ENCODE measurements around the gene INPP5A.

INPP5A gene

DNA sequence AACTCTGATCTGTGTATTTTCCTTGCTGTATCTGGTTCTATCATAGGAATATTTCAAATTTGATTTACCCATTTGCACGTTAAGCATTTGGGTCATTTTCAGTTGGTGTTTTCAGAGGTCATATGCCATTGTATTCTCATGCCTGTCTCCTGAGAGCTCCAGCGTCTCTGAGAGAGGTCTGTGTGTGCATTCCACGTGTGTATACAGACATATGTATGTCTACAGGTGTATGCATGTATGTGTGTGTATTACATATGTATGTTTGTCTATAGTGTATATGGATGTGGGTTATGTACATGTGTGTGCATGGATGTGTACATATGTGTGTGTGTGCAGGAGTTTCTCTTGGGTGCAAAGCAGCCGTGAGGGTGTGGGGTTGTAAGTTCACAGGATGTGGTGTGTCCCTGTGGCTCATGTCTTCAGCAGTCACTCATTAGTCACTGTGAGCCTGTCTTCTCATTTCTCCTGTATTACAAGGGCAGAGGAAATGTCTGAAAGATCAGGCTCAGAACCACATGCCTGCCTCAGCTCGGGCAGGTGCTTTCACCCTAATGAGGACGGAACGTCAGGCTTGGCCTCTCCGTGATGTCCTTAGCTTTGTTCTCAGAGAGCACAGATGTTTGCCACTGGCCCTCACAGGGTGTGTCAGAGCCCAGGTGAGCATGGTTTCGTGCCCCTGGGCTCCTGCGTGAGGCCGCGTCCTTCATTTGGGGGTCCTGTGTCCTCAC lies 146.7 kb downstream of the INPP5A start:
- peak; percentile 60 for DNase-seq

DNA sequence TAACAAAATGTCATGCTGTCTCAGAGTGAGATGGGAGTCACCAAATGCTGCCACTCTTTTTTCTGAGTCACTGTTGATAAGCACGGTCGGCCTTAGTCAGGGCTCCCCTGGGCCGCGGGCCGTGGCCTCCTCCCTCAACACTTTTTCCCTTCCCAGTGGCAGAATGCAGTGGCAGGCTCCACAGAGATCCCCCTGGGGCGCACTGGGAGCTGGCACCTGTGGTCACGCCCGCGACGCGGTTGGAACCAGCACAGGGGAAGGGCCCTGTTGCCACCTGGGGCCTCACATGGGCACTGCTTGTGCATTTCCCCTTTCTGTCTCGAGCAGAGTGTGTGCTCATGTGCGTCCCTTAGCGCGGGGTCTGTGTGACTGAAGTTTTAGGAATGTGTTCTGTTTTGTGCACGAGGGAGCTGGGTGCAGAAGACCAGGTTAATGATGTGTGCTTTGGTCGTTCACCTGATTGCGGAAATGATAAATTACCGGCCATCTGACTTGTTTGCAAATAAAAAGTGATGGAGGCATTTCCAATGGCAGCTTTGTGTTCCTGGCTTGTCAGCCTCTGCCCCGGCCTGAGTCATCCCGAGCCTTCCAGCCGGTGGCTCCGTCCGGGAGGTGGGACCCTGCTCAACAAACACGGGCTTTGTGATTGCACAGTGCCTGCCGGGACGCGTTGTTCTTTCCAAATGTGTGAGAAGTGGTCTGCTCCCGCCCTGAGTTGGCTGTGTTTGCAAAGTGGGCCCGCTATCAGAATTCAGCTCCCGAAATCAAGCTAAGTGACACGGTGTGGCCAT lies 147.7 kb downstream of the INPP5A start:
- peak; percentile 27 for DNase-seq

DNA sequence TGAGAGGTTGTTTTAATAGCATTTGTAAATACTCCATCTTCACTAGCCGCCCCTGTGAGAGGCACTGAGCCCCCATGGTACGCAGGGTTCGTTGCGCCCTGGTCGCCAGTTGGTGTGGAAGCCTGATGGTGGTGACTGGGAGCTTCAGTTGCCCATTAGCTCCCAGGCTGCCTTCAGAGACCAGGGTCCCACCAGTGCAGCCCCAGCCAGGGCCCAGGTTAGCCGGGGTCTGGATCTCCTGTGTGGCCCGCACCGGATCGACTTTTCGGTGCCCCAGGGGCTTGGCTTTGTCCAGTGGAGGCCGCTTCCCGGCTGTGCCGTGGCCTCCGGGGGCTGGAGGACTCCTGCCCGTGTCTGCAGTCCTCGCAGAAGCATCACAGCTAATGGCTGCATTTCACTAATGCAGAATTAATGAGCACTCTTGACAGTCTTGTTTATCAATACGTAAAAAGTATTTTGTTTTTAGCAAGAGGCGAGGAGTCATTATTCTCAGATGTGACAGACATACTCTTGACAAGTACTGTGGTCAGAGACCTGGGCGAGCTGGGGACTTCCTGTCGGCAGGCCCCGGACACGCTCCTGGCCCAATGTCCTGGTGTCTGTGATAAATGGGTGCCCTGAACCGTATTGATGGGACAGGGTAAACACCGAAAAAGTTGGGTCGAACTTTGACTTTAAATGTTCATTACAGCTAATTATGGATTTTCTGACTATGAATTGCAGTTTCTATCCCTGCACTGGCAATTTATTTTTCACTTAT lies 148.5 kb downstream of the INPP5A start:
- no peak for DNase-seq

DNA sequence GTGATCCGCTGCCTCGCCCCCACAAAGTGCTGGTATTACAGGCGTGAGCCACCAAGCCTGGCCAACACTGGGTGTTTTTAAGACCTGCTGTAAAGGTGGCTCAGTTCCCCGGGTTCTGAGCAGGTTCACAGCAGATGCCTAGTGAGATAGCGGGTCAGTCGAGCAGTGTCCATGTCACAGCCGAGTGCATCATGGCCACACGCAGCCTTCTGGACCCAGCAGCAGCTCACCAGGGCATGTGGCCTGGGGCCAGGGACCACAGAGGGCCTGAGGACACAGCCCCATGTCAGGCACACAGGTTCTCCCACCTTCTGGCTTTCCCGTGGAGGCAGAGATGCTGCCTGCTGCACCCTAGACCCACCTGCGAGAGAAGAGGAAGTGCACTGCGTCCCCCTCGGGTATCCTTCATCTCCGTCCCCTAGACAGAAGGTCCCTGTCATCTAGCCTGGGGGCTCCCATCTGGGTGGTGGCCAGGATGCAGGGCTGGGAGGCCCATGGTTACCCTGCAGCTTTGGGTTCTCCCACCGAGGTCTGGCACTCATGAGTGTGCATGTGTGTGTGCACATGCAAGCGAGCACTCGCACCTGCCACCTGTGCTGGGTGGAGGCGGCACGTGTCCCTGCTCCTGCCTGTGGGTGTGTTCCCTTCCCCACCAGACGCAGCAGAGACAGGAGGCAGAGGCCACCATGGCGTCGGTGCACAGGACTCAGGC lies 149.8 kb downstream of the INPP5A start:
- DNase-seq = no peak

DNA sequence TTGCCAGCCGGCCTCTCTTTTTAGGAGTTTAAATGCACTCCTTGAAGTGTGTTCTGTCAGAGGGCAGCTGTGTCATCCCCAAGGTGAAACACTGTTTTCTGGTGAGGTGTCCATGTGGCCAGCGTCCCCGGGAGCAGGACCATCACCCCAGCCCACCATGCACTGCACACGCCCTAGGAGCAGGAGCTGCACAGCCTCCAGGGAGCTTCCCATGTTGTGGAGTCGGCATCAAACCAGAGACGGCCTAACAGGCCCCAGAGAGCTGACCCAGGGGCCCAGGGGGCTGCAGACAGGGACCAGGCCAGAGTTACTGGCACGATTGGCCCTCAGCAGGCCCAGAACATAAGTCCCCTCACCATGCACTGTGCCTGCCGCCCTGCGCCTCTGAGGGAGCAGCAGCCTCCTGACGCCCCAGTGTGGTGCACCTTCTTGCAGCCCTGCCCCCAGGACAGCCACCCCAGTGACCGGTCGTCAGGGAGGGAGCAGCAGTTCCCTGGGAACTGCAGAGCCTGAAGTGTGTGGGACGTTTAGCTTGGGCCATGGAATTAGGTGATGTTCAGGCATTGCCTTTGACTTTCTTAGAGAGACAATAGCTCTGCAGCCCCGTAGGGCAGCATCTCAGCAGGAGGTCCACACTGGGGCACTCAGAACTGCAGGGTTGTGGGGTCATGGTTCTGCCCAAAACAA lies 150.4 kb downstream of the INPP5A start:
- DNase-seq = no peak

DNA sequence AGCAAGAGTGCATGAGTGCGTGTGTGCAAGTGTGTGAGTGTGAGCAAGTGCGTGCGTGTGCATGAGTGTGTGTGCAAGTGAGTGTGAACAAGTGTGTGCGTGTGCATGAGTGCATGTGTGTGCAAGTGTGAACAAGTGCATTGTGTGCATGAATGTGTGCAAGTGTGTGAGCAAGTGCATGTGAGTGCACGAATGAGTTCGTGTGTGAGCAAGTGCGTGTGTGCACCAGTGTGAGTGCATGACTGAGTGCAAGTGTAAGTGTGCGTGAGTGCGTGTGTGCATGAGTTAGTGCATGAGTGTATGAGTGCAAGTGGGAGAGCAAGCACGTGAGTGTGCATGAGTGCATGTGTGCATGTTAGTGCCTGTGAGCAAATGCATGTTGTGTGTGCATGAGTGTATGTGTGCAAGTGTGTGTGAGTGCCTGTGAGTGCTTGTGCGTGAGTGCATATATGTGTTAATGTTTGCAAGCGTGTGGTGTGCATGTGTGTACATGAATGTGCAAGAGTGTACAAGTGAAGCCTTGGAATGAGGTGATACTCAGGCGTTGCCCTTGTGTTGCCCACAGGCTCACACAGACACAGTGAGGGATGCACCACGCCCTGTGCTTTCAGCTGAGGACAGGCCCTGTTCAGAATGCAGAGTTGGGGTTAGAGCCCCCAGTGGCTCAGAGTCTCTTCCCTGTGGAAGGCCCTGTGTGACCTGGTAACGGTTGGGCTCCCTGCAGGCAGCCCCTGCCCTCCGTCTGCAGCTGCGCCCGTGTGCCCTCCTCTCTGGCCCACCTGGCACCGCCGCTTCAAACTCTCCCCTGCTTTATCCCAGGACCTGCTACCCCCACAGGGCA lies 151.2 kb downstream of the INPP5A start:
- DNase-seq = no peak

DNA sequence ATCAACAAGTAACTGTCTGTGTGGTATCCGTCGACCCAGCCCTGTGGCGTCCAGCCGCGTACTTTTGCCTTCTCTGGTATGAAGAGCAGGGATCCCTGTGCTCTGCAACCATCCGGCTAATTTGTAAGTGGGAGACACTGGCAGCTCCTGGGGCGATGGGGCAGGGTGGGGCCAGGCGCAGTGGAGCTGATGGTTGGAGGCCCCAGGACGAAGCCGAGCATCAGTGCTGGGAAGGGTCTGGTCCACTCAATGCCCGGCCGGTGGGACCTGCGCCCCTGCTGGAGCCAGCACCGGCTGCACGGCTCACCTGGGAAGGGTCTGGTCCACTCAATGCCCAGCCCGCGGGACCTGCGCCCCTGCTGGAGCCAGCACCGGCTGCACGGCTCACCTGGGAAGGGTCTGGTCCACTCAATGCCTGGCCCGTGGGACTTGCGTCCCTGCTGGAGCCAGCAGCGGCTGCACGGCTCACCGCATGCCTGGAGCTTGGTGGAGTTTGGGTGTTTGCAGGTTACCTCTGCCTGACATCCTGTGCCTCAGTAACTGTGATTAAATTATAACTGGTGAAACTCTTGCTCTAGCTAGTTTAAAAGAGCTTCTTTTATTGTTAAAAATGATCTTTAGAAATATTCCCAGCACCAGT lies 152.3 kb downstream of the INPP5A start:
- DNase-seq = no peak

DNA sequence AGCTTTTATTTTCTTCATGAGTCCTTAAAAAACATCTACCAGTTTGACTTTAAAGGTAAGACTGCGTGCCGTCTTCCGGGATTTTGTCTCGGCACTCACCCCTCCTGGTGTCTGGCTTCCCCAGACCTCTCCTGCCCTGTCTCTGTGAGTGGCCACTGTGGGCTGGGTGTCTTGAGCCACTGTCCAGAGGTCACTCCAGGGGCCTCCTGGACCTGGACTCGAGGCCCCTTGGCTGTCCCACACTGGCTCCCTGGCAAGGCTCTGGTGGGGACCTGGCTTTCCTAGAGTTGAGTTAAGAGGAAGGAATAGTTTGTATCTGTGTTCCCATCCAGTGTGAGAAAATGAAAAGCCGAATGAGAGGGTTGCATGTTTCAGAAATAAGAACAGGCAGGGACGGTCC lies 152.8 kb downstream of the INPP5A start:
- no peak for DNase-seq

DNA sequence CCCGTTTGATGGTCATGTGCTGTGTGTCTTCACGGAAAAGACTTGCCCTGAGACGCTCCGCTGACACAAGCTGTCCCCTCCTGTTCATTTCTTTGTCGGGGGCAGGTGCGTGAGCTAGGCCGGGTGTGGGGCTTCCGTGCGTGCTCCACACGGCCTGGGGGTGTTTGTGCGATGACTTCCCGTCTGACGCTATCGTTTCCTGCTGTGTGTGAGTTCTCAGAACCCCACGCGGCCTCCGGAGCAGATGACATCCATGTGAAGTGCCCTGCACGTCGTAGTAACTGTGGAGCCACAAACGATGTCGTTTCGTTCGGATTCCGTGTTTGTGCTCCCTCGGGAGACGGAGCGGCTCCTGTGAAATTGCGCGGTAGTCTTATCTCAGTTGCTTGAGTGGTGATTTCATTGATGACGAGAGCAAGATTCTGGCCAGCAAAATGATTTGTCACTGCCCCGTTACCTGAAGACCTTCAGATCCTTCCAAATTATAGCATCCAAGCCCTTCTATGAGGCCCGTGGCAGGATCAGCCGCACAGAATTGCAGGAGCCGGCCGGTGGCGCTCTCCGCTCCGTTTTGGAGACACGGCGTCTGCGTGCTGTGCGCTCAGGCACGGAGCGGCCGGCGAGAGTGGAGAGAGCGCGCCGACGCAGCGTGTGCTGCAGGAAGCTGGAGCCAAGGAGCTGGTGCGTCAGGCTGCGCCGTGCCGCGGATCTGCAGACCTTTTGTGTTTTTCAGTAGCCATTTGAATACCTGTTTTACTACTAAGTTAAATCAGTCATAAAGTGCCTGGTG lies 153.4 kb downstream of the INPP5A start:
- no peak for DNase-seq

DNA sequence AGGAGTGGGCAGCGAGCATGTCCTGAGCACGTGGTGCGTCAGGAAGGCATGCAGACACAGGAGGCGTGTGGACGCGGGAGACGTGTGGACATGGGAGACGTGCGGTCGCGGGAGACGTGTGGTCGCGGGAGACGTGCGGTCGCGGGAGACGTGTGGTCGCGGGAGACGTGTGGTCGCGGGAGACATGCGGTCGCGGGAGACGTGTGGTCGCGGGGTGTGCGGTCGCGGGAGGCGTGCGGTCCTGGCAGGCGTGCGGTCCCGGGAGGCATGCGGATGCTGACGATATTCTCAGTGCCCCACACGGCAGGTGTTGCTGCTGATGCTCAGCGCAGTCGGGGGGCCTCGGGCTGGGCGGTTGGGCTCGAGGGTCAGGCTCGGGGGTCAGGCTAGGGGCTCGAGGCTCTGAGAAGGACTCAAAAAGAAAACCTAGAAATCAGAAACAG lies 154.1 kb downstream of the INPP5A start:
- no peak for DNase-seq

DNA sequence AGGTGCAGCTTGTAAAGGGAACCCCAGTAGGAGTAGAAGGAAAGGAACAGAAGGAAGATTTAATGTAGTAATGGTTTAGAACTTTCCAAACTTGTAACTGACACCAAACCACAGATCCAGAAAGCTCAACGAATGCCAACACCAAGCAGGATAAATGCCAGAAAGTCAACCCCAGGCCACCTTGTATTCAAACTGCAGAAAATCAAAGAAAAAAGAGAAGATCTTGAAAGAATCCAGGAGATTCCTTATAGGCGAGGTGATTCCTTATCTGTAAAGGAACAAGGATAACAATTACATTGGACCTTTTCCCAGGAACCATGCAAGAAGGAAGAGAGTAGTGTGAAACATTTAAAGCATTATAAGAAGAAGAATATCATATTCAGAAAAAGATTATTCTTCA lies 154.7 kb downstream of the INPP5A start:
- DNase-seq = no peak

DNA sequence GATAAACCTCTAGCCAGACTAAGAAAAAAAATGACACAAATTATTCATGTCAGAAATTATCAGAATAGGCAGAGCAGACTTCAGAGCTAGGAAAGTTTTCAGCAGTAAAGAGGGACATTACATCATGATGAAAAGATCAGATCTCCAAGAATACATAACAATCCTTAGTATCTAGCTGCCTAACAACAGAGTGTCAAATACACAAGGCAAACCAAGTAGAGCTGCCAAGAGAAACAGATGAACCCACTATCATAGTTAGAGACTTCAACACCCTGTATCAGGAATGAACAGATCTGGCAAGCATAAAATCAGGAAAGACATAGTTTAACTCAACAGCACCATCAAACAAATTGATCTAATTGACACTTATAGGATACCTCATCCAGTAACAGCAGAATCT lies 156.1 kb downstream of the INPP5A start:
- no peak for DNase-seq

DNA sequence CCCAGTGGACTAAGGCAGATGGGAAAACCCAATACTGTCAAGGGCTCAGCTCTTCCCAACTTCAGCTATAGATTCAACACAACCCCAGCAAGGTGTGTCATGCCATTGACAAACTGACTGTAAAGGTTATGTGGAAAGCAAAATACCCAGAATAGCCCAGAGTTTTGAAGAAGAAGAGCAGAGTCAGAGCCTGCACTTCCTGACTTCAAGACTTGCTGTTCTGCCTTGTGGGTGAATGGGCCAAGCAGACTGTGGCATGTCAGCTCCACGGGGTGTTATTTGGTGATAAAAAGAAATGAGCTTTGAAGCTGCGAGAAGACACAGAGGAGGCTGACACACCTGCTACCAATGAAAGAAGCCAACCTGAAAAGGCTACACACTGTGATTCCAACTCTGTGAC lies 158.6 kb downstream of the INPP5A start:
- no peak for DNase-seq

DNA sequence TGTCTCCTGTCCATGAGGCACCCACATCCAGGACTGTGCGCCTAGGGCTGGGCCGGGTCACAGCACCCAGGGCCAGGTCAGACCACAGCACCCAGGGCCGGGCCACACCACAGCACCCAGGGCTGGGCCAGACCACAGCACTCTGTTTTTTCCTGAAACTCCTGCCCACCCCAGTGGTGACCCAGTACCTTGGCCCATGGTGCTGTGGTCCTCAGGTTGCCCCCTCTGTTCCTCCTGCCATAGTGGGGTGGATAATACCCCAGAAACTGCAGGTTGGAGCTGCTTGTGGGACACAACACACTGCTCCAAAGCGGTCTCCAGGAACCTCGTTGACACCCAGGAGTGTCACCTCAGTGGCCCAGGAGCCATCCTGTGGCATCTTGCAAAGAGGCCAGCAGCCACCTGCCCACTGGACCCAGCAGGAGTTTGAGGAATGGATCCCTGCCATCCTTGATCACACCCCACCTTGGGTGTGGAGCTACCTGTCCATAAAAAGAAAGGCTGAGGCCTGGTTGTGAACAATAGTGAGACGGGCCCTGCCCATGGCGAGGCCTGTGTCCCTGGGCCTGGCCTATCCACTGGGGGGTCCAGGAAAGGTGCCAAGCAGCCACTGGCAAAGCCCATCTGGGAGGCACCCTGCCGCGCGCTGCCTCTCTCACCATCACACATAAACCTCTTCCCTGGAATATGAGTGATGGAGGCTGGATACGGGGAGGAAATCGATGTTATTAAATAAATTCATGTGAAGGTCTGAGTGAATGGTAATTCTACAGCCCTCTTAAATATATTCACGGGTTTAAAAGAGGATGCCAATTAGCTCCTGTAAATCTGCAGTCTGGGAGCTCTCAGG lies 159.4 kb downstream of the INPP5A start:
- no peak for DNase-seq

DNA sequence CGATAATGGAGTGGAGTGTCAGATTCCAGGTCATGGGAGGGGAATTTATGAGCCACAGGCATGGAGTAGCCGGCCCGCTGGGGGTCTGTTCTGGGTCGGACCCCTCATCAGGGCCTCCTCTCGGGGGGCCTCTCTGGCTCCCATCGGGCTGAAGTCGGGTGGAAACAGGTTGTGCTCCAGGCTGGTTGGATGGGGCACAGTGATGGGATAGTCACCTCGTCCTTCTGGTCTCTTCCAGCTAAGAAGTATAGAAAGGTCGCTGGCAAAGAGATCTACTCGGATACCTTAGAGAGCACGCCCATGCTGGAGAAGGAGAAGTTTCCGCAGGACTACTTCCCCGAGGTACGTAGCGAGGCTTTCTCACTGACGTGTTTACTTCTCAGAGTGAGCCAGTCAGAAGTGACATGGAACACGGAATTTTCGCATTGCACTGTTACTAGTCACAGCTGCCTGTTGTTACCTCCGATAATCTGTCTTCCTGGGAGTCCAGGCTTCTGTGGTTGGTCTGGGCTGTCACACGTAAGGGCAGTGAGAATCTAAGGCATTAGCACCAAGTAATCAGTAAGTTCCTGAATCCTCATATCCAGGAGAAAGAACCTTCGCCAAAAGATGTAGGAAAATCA lies 160.1 kb downstream of the INPP5A start:
- DNase-seq = no peak

DNA sequence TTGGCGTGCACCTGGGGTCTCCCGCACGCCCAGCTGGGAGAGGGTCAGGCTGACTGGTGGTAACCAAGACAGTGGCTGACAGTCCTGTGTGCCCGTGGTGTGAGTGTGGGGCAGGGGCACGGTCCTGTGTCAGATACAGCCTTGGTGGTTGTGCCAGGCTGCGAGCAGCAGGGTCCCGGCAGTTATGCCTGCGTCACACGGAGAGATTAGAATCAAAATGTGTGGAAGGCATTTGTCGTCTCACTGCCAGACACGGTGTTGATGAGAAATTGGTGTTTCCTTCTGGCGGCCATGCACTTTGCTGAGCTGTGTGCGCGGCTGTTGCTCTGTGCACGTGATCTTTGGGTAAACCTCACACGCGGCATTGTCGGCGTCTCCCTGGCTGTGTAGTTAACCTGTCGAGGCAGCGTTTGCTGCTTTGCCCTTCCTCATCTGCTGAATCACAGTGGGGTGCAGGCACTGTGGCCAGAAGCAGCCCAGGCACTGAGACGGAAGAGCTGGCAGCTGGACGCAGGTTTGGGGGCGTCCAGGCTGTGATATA lies 160.7 kb downstream of the INPP5A start:
- no peak for DNase-seq

DNA sequence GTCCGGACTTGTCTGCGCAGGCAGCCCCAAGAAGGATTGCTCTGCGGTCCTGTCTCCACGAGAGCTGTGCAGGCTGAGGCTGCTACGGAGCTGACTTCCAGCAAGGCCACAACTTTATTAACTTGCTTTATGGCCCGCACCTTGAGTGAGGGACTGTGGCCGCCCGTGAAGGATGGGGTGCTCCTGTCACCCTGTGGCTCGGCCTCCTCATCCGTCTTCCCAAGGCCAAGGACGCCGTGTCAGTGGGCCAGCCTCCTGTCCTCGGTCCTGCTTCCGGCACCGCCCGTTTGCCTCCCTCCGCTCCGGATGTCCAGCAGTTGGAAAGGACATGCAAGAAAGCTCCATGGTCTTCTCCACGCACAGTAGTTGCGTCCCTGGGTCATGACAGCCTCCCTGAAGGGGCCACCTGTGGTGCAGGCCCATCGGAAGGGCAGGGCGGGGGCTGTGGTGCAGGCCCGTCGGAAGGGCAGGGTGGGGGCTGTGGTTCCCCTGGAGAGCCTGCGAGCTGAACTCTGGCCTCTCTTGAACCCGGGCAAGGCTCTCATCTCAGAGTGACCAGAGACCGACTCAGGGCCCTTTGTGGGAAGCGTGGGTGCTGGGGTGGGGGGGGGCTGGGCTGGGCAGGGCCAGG lies 161.3 kb downstream of the INPP5A start:
- DNase-seq = no peak
